Activated CD8-positive, alpha-beta memory T cell treated with anti-CD3 and anti-CD28 coated beads, Interleukin-2, amount 10 ng/mL, durations not matched to agents 7 days and 5 days (primary cell): ENCODE results near the gene OR51V1. TPM values are rescaled to one million over a fixed set of nuclear protein-coding genes. Genes with fewer than 3 reads are reported as not detected.

Experiments used
- ATAC-seq: fragments of 150-1000 bp; cut with Tn5 transposase; one replicate; pipeline ENCODE4 v1.10.0; 2021; ENCODE audit warnings: moderate library complexity
- CTCF ChIA-PET: fragments of 350-600 bp; sonication (Branson Sonifier 250); formaldehyde crosslinking; loops from one replicate; lab custom pipeline; 2021; ENCODE audit warnings: antibody characterized with exemption; lab: Charles Lee
- DNase-seq: peaks from one replicate; pipeline ENCODE4 v3.0.0-alpha.2; 2020
- H3K27ac Mint-ChIP-seq: one replicate; pipeline ENCODE4 v1.8.0; 2021; ENCODE audit warnings: mild to moderate bottlenecking, mixed read lengths
- H3K27me3 Mint-ChIP-seq: one replicate; pipeline ENCODE4 v1.8.0; 2021; ENCODE audit warnings: mixed read lengths
- H3K36me3 Mint-ChIP-seq: one replicate; pipeline ENCODE4 v1.8.0; 2021; ENCODE audit warnings: mild to moderate bottlenecking, mixed read lengths
- H3K4me1 Mint-ChIP-seq: one replicate; pipeline ENCODE4 v1.8.0; 2021; ENCODE audit warnings: mixed read lengths
- H3K4me3 Mint-ChIP-seq: one replicate; pipeline ENCODE4 v1.8.0; 2021; ENCODE audit warnings: mild to moderate bottlenecking, moderate library complexity, mixed read lengths
- H3K9me3 Mint-ChIP-seq: one replicate; pipeline ENCODE4 v1.8.0; 2022; ENCODE audit warnings: low read depth, mixed read lengths
- total RNA-seq, 2 experiments: library from RNA; stranded (reverse); gene quantifications; one replicate each; pipeline ENCODE4 v1.2.3, GENCODE V29; 2021

Gene OR51V1
- total RNA-seq, 2 experiments from 2014 or later: not detected

- no peak for ATAC-seq
- no peak overlapping the region for H3K27ac Mint-ChIP-seq
These were observed 25.0 kb upstream of the OR51V1 start for GRCh38 chr11:5225480-5225871.

GRCh38 chr11:5224538-5225479, 24.3 kb upstream of the OR51V1 start:
- DNase-seq: no peak
- Mint-ChIP-seq H3K36me3 (no peaks in the 10 kb centered on the region), H3K27ac (no peak overlapping the region), H3K4me3 (no peak overlapping the region), H3K27me3 (no peaks in the 10 kb centered on the region), H3K9me3 (no peaks in the 10 kb centered on the region), H3K4me1 (no peaks in the 10 kb centered on the region)
- no peak for ATAC-seq
- CTCF ChIA-PET: no interaction called here

More at GRCh38 chr11:5225480-5225871, 25.0 kb upstream of the OR51V1 start:
- no peaks in the 10 kb centered on the region for H3K9me3 Mint-ChIP-seq
- CTCF ChIA-PET: no interaction called here
- no peaks in the 10 kb centered on the region for H3K4me1 Mint-ChIP-seq
- no peaks in the 10 kb centered on the region for H3K36me3 Mint-ChIP-seq
- no peak for DNase-seq
- no peak overlapping the region for H3K4me3 Mint-ChIP-seq
- H3K27me3 Mint-ChIP-seq: no peaks in the 10 kb centered on the region

GRCh38 chr11:5223686-5224085, 23.2 kb upstream of the OR51V1 start:
- CTCF ChIA-PET: no interaction called here

GRCh38 chr11:5223146-5223545, 22.7 kb upstream of the OR51V1 start:
- no peaks in the 10 kb centered on the region for H3K36me3 Mint-ChIP-seq
- no peaks in the 10 kb centered on the region for H3K4me1 Mint-ChIP-seq
- ATAC-seq (no peak), DNase-seq (no peak)
- CTCF ChIA-PET: no interaction called here
- no peak overlapping the region for H3K4me3 Mint-ChIP-seq
- H3K9me3 Mint-ChIP-seq: no peaks in the 10 kb centered on the region
- H3K27ac Mint-ChIP-seq: no peak overlapping the region
- H3K27me3 Mint-ChIP-seq: no peaks in the 10 kb centered on the region

More at GRCh38 chr11:5223686-5224085, 23.2 kb upstream of the OR51V1 start:
- Mint-ChIP-seq H3K27me3 (no peaks in the 10 kb centered on the region), H3K9me3 (no peaks in the 10 kb centered on the region), H3K4me3 (no peak overlapping the region), H3K27ac (no peak overlapping the region), H3K4me1 (no peaks in the 10 kb centered on the region), H3K36me3 (no peaks in the 10 kb centered on the region)
- ATAC-seq: no peak
- no peak for DNase-seq

GRCh38 chr11:5210376-5210885, 9.9 kb upstream of the OR51V1 start:
- CTCF ChIA-PET: no interaction called here
- Mint-ChIP-seq H3K9me3 (no peaks in the 10 kb centered on the region), H3K4me1 (no peaks in the 10 kb centered on the region), H3K27ac (no peak overlapping the region), H3K4me3 (no peak overlapping the region), H3K27me3 (no peaks in the 10 kb centered on the region), H3K36me3 (no peaks in the 10 kb centered on the region)
- ATAC-seq (no peak), DNase-seq (no peak)

GRCh38 chr11:5204787-5205186, 4.3 kb upstream of the OR51V1 start:
- Mint-ChIP-seq H3K27me3 (no peaks in the 10 kb centered on the region), H3K9me3 (no peaks in the 10 kb centered on the region), H3K4me1 (no peaks in the 10 kb centered on the region), H3K36me3 (no peaks in the 10 kb centered on the region), H3K27ac (no peak overlapping the region), H3K4me3 (no peak overlapping the region)
- ATAC-seq (no peak), DNase-seq (no peak)
- CTCF ChIA-PET: no interaction called here

GRCh38 chr11:5203366-5203765, 2.9 kb upstream of the OR51V1 start:
- H3K27me3 Mint-ChIP-seq: no peaks in the 10 kb centered on the region
- no peak overlapping the region for H3K4me3 Mint-ChIP-seq
- no peaks in the 10 kb centered on the region for H3K36me3 Mint-ChIP-seq
- DNase-seq (no peak), ATAC-seq (no peak)
- no peak overlapping the region for H3K27ac Mint-ChIP-seq
- H3K9me3 Mint-ChIP-seq: no peaks in the 10 kb centered on the region
- no peaks in the 10 kb centered on the region for H3K4me1 Mint-ChIP-seq
- CTCF ChIA-PET: no interaction called here

GRCh38 chr11:5198285-5198684, 2.2 kb downstream of the OR51V1 start:
- CTCF ChIA-PET: interaction anchor here (0.6 kb wide), 1 partner anchor 16 kb away, joined by 3 read pairs; no protein-coding TSS in a partner anchor
- ATAC-seq: no peak
- Mint-ChIP-seq H3K4me1 (no peaks in the 10 kb centered on the region), H3K27ac (no peak overlapping the region), H3K4me3 (no peak overlapping the region), H3K27me3 (no peaks in the 10 kb centered on the region), H3K36me3 (no peaks in the 10 kb centered on the region), H3K9me3 (peaks cover 2% of the 10 kb centered on the region)
- no peak for DNase-seq

- DNase-seq (no peak), ATAC-seq (no peak)
- Mint-ChIP-seq H3K27ac (no peak overlapping the region), H3K27me3 (no peaks in the 10 kb centered on the region), H3K4me3 (no peak overlapping the region), H3K9me3 (peaks cover 5% of the 10 kb centered on the region), H3K4me1 (no peaks in the 10 kb centered on the region), H3K36me3 (no peaks in the 10 kb centered on the region)
- CTCF ChIA-PET: interaction anchor here (0.6 kb wide), 1 partner anchor 200 kb away, joined by 3 read pairs; no protein-coding TSS in a partner anchor
These were observed 2.9 kb downstream of the OR51V1 start for GRCh38 chr11:5197536-5197935.

GRCh38 chr11:5196731-5197130, 3.8 kb downstream of the OR51V1 start:
- peaks cover 5% of the 10 kb centered on the region for H3K9me3 Mint-ChIP-seq
- CTCF ChIA-PET: no interaction called here
- H3K36me3 Mint-ChIP-seq: no peaks in the 10 kb centered on the region
- no peaks in the 10 kb centered on the region for H3K27me3 Mint-ChIP-seq
- ATAC-seq (no peak), DNase-seq (no peak)
- no peak overlapping the region for H3K27ac Mint-ChIP-seq
- H3K4me1 Mint-ChIP-seq: no peaks in the 10 kb centered on the region
- no peak overlapping the region for H3K4me3 Mint-ChIP-seq

GRCh38 chr11:5196067-5196466, 4.4 kb downstream of the OR51V1 start:
- H3K9me3 Mint-ChIP-seq: peaks cover 5% of the 10 kb centered on the region
- ATAC-seq: no peak
- CTCF ChIA-PET: no interaction called here
- no peak overlapping the region for H3K27ac Mint-ChIP-seq
- H3K36me3 Mint-ChIP-seq: no peaks in the 10 kb centered on the region
- no peaks in the 10 kb centered on the region for H3K27me3 Mint-ChIP-seq
- no peak overlapping the region for H3K4me3 Mint-ChIP-seq
- DNase-seq: no peak
- no peaks in the 10 kb centered on the region for H3K4me1 Mint-ChIP-seq

- Mint-ChIP-seq H3K27ac (no peak overlapping the region), H3K27me3 (no peaks in the 10 kb centered on the region), H3K9me3 (peaks cover 5% of the 10 kb centered on the region), H3K36me3 (no peaks in the 10 kb centered on the region), H3K4me1 (no peaks in the 10 kb centered on the region), H3K4me3 (no peak overlapping the region)
- no peak for ATAC-seq
- no peak for DNase-seq
- CTCF ChIA-PET: no interaction called here
These were observed 7.7 kb downstream of the OR51V1 start for GRCh38 chr11:5192738-5193137.

- no peak for ATAC-seq
- Mint-ChIP-seq H3K9me3 (peaks cover 2% of the 10 kb centered on the region), H3K4me3 (no peak overlapping the region), H3K27me3 (no peaks in the 10 kb centered on the region), H3K4me1 (no peaks in the 10 kb centered on the region), H3K27ac (no peak overlapping the region), H3K36me3 (no peaks in the 10 kb centered on the region)
- no peak for DNase-seq
- CTCF ChIA-PET: no interaction called here
These were observed 12.3 kb downstream of the OR51V1 start for GRCh38 chr11:5188201-5188600.
